Loucy (cell line): ENCODE results near the gene POMT2.

Experiments used
- H2AFZ ChIP-seq: fragments of 200-600 bp; sonication (generic); 2 replicates; pipeline ENCODE4 v1.6.0; 2016; ENCODE audit warnings: antibody characterized with exemption, mild to moderate bottlenecking, low read length, moderate library complexity
- H3F3A ChIP-seq: fragments of 200-600 bp; 2 replicates; pipeline ENCODE4 v1.6.0; 2016; ENCODE audit warnings: antibody characterized with exemption, low read depth, mild to moderate bottlenecking
- H3K27me3 ChIP-seq: fragments of 200-600 bp; sonication (generic); 2 replicates; pipeline ENCODE4 v1.6.1; 2014; ENCODE audit warnings: low read length, mild to moderate bottlenecking; ENCODE audit not compliant: insufficient read depth, poor library complexity, severe bottlenecking
- H3K36me3 ChIP-seq: fragments of 200-600 bp; sonication (generic); 2 replicates; pipeline ENCODE4 v1.6.1; 2016; ENCODE audit warnings: low read length; ENCODE audit not compliant: insufficient read depth
- H3K4me1 ChIP-seq: fragments of 200-600 bp; sonication (generic); 2 replicates; pipeline ENCODE4 v1.5.1; 2014; ENCODE audit warnings: low read length, mild to moderate bottlenecking; ENCODE audit not compliant: insufficient read depth, poor library complexity, severe bottlenecking
- H3K4me2 ChIP-seq: fragments of 200-600 bp; sonication (generic); 2 replicates; pipeline ENCODE4 v1.6.0; 2014; ENCODE audit warnings: antibody characterized with exemption, low read length, low read depth, mild to moderate bottlenecking; ENCODE audit not compliant: poor library complexity, severe bottlenecking
- H3K4me3 ChIP-seq: fragments of 200-600 bp; sonication (generic); 2 replicates; pipeline ENCODE4 v1.5.1; 2014; ENCODE audit warnings: low read length, mild to moderate bottlenecking, mixed read lengths; ENCODE audit not compliant: poor library complexity, severe bottlenecking
- H3K79me2 ChIP-seq: fragments of 200-600 bp; sonication (generic); 2 replicates; pipeline ENCODE4 v1.6.1; 2014; ENCODE audit warnings: low read length; ENCODE audit not compliant: insufficient read depth
- H3K9ac ChIP-seq: fragments of 200-600 bp; sonication (generic); 2 replicates; pipeline ENCODE4 v1.6.0; 2014; ENCODE audit warnings: mild to moderate bottlenecking, low read depth, low read length, moderate library complexity; ENCODE audit not compliant: poor library complexity, severe bottlenecking
- H3K9me2 ChIP-seq: fragments of 200-600 bp; sonication (generic); replicated peaks from 2 replicates; pipeline ENCODE4 v1.6.1; 2016; ENCODE audit warnings: low read depth, low read length, mixed read lengths
- H3K9me3 ChIP-seq: fragments of 200-600 bp; sonication (generic); 2 replicates; pipeline ENCODE4 v1.6.1; 2014; ENCODE audit warnings: mild to moderate bottlenecking, antibody characterized with exemption, low read length, low read depth; ENCODE audit not compliant: insufficient read depth
- H4K20me1 ChIP-seq: fragments of 200-600 bp; sonication (generic); 2 replicates; pipeline ENCODE4 v1.6.0; 2014; ENCODE audit warnings: antibody characterized with exemption, low read length, mild to moderate bottlenecking; ENCODE audit not compliant: insufficient read depth, poor library complexity, severe bottlenecking
- CTCF ChIP-seq: fragments of 200-600 bp; sonication (generic); conservative IDR thresholded peaks from 2 replicates; pipeline ENCODE4 v1.5.1; 2014; ENCODE audit warnings: mild to moderate bottlenecking, antibody characterized with exemption, low read length
- EZH2phosphoT487 ChIP-seq: fragments of 200-600 bp; IDR thresholded peaks from 2 replicates; pipeline ENCODE4 v1.6.1; 2018; ENCODE audit warnings: antibody characterized with exemption, mild to moderate bottlenecking, moderate library complexity, borderline replicate concordance

Gene POMT2

GRCh38 chr14:77260631-77261030, 60.1 kb downstream of the POMT2 start:
- H3K27me3 ChIP-seq = no peaks in the 10 kb centered on the region
- no peak overlapping the region for H3K4me3 ChIP-seq
- no peak overlapping the region for H3K9ac ChIP-seq
- peaks cover 3% of the 10 kb centered on the region for H3K4me1 ChIP-seq
- H3K36me3 ChIP-seq = no peaks in the 10 kb centered on the region
- TF ChIP-seq CTCF = no peak
- no peak for TF ChIP-seq EZH2phosphoT487
- no peak overlapping the region for H2AFZ ChIP-seq
- H3K9me3 ChIP-seq = no peaks in the 10 kb centered on the region
- no peaks in the 10 kb centered on the region for H3K79me2 ChIP-seq
- H3K9me2 ChIP-seq = no peaks in the 10 kb centered on the region
- no peak overlapping the region for H3K4me2 ChIP-seq
- no peaks in the 10 kb centered on the region for H4K20me1 ChIP-seq
- H3F3A ChIP-seq = no peaks in the 10 kb centered on the region

GRCh38 chr14:77260199-77260598, 60.5 kb downstream of the POMT2 start:
- TF ChIP-seq CTCF = no peak
- TF ChIP-seq EZH2phosphoT487 = no peak
- Histone ChIP-seq H2AFZ (no peak overlapping the region), H3K4me2 (no peak overlapping the region), H4K20me1 (no peaks in the 10 kb centered on the region), H3K9me3 (no peaks in the 10 kb centered on the region), H3K79me2 (no peaks in the 10 kb centered on the region), H3F3A (no peaks in the 10 kb centered on the region), H3K9ac (no peak overlapping the region), H3K36me3 (no peaks in the 10 kb centered on the region), H3K9me2 (no peaks in the 10 kb centered on the region), H3K4me1 (peaks cover 2% of the 10 kb centered on the region), H3K4me3 (no peak overlapping the region), H3K27me3 (no peaks in the 10 kb centered on the region)

- Histone ChIP-seq H3K4me2 (no peak overlapping the region), H3K27me3 (no peaks in the 10 kb centered on the region), H3K9ac (no peak overlapping the region), H4K20me1 (no peaks in the 10 kb centered on the region), H3K9me3 (no peaks in the 10 kb centered on the region), H2AFZ (no peak overlapping the region), H3K4me1 (no peaks in the 10 kb centered on the region), H3K4me3 (no peak overlapping the region), H3K9me2 (no peaks in the 10 kb centered on the region), H3K36me3 (no peaks in the 10 kb centered on the region), H3F3A (no peaks in the 10 kb centered on the region), H3K79me2 (no peaks in the 10 kb centered on the region)
- no peak for TF ChIP-seq EZH2phosphoT487
- no peak for TF ChIP-seq CTCF
Measured at GRCh38 chr14:77259025-77259715, 61.5 kb downstream of the POMT2 start.
